ENCODE results near the gene SF3B3.
A peak's percentile ranks its signal among the peaks of the same experiment; 100 is the strongest.

GRCh38 chr16:70561623-70562022 lies 38.0 kb downstream of the SF3B3 start:
- TF ChIP-seq POLR2A (IDR thresholded peaks at IDR 0.05): no peak
- TF ChIP-seq, protein P1, sequence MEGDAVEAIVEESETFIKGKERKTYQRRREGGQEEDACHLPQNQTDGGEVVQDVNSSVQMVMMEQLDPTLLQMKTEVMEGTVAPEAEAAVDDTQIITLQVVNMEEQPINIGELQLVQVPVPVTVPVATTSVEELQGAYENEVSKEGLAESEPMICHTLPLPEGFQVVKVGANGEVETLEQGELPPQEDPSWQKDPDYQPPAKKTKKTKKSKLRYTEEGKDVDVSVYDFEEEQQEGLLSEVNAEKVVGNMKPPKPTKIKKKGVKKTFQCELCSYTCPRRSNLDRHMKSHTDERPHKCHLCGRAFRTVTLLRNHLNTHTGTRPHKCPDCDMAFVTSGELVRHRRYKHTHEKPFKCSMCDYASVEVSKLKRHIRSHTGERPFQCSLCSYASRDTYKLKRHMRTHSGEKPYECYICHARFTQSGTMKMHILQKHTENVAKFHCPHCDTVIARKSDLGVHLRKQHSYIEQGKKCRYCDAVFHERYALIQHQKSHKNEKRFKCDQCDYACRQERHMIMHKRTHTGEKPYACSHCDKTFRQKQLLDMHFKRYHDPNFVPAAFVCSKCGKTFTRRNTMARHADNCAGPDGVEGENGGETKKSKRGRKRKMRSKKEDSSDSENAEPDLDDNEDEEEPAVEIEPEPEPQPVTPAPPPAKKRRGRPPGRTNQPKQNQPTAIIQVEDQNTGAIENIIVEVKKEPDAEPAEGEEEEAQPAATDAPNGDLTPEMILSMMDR (IDR thresholded peaks at IDR 0.05): no peak
- peak; percentile 27 to 37 for TF ChIP-seq POLR2AphosphoS5 (IDR thresholded peaks at IDR 0.05)
- no peak for TF ChIP-seq EP300 (IDR thresholded peaks at IDR 0.05)

Data from upper lobe of left lung (tissue), 4 donors.